Breast epithelium (tissue), 3 donors: ENCODE measurements around the gene SATB1.

Experiments used
- CTCF ChIP-seq, 3 donors: fragments of 450-650 bp; IDR thresholded peaks; one replicate each; pipeline ENCODE4 v1.5.1; 2016 to 2017; ENCODE audit warnings: antibody characterized with exemption in 3 of 3, mild to moderate bottlenecking in 3 of 3, moderate library complexity in 3 of 3
- POLR2A ChIP-seq: fragments of 450-650 bp; IDR thresholded peaks from one replicate; pipeline ENCODE4 v1.6.1; 2016; ENCODE audit warnings: antibody characterized with exemption, mild to moderate bottlenecking, moderate library complexity
- POLR2AphosphoS5 ChIP-seq, 3 donors: sonication (generic); formaldehyde crosslinking; IDR thresholded peaks; one replicate each; pipeline ENCODE4 v1.6.1; 2017; ENCODE audit warnings: antibody characterized with exemption in 3 of 3

- TF ChIP-seq CTCF (IDR thresholded peaks at IDR 0.05) (no peak), POLR2AphosphoS5 (IDR thresholded peaks at IDR 0.05) (no peak), POLR2A (no peak)
These were observed 117.0 kb downstream of the SATB1 start for GRCh38 chr3:18308096-18308650.
